GM23338 (cell line): ENCODE measurements around the gene OR7A10. TPM values are rescaled to one million over a fixed set of nuclear protein-coding genes. Genes with fewer than 3 reads are reported as not detected.

Experiments
- ATAC-seq: fragments of 200-7000 bp; cut with Tn5 transposase; 3 replicates; pipeline ENCODE4 v1.9.1; 2020
- DNase-seq: peaks from one replicate; pipeline ENCODE4 v3.0.0-alpha.2; 2015; ENCODE audit warnings: low spot score
- H2AFZ ChIP-seq: fragments of 200-600 bp; sonication (generic); 2 replicates; pipeline ENCODE4 v1.8.0; 2016; ENCODE audit warnings: antibody characterized with exemption, mild to moderate bottlenecking, moderate library complexity
- H3F3A ChIP-seq: fragments of 200-600 bp; sonication (generic); replicated peaks from 2 replicates; pipeline ENCODE4 v1.8.0; 2017; ENCODE audit warnings: antibody characterized with exemption, mixed run types, low read depth
- H3K27ac ChIP-seq: fragments of 200-600 bp; sonication (generic); 2 replicates; pipeline ENCODE4 v1.6.1; 2016; ENCODE audit warnings: low read depth
- H3K27me3 ChIP-seq: fragments of 200-600 bp; sonication (generic); 2 replicates; pipeline ENCODE4 v1.8.0; 2016; ENCODE audit warnings: mild to moderate bottlenecking, mixed run types, moderate library complexity; ENCODE audit not compliant: insufficient read depth
- H3K36me3 ChIP-seq: fragments of 200-600 bp; sonication (generic); 2 replicates; pipeline ENCODE4 v1.8.0; 2016; ENCODE audit warnings: mild to moderate bottlenecking; ENCODE audit not compliant: insufficient read depth
- H3K4me1 ChIP-seq: fragments of 200-600 bp; sonication (generic); 2 replicates; pipeline ENCODE4 v1.8.0; 2016; ENCODE audit warnings: mild to moderate bottlenecking, moderate library complexity; ENCODE audit not compliant: insufficient read depth
- H3K4me2 ChIP-seq: fragments of 200-600 bp; sonication (generic); 2 replicates; pipeline ENCODE4 v1.7.1; 2017; ENCODE audit warnings: mixed run types
- H3K4me3 ChIP-seq: fragments of 200-600 bp; sonication (generic); 2 replicates; pipeline ENCODE4 v1.6.1; 2016; ENCODE audit warnings: mixed run types
- H3K79me2 ChIP-seq: fragments of 200-600 bp; sonication (generic); replicated peaks from 2 replicates; pipeline ENCODE4 v1.8.0; 2017; ENCODE audit warnings: mild to moderate bottlenecking; ENCODE audit not compliant: insufficient read depth
- H3K9me2 ChIP-seq: fragments of 200-600 bp; sonication (generic); 2 replicates; pipeline ENCODE4 v1.8.0; 2017; ENCODE audit not compliant: insufficient read depth
- H4K20me1 ChIP-seq: fragments of 200-600 bp; sonication (generic); replicated peaks from 2 replicates; pipeline ENCODE4 v1.8.0; 2017; ENCODE audit warnings: mild to moderate bottlenecking; ENCODE audit not compliant: insufficient read depth
- H3K27ac Mint-ChIP-seq: 2 replicates; pipeline ENCODE4 v1.8.0; 2020; ENCODE audit warnings: inconsistent platforms, mild to moderate bottlenecking, moderate library complexity, mixed read lengths
- H3K27me3 Mint-ChIP-seq: 3 replicates; pipeline ENCODE4 v1.8.0; 2022; ENCODE audit warnings: low read depth, mild to moderate bottlenecking, moderate library complexity, mixed read lengths, inconsistent platforms; ENCODE audit not compliant: insufficient read depth, poor library complexity
- H3K36me3 Mint-ChIP-seq: 3 replicates; pipeline ENCODE4 v1.8.0; 2021; ENCODE audit warnings: low read depth, mild to moderate bottlenecking, inconsistent platforms, moderate library complexity, mixed read lengths
- H3K4me1 Mint-ChIP-seq: 3 replicates; pipeline ENCODE4 v1.8.0; 2020; ENCODE audit warnings: mild to moderate bottlenecking, inconsistent platforms, mixed read lengths
- H3K4me3 Mint-ChIP-seq: 3 replicates; pipeline ENCODE4 v1.8.0; 2021; ENCODE audit warnings: moderate library complexity, mild to moderate bottlenecking, inconsistent platforms, mixed read lengths
- H3K9me3 Mint-ChIP-seq: 3 replicates; pipeline ENCODE4 v1.8.0; 2020; ENCODE audit warnings: moderate library complexity, mild to moderate bottlenecking, inconsistent platforms, mixed read lengths
- CTCF ChIP-seq, 2 experiments: fragments of 200-600 bp in 1 of 2; sonication (generic) in 1 of 2; conservative IDR thresholded peaks; 2 replicates each; pipeline versions ENCODE4 v1.5.1 to v1.6.1; 2016 to 2017; ENCODE audit warnings: antibody characterized with exemption in 2 of 2, low read depth in 2 of 2, mild to moderate bottlenecking in 2 of 2, moderate library complexity in 1 of 2
- EZH2 ChIP-seq: fragments of 200-600 bp; sonication (generic); IDR thresholded peaks from one replicate; pipeline ENCODE4 v1.8.0; 2017; ENCODE audit warnings: antibody characterized with exemption, mild to moderate bottlenecking, low read depth; ENCODE audit not compliant: unreplicated experiment
- EZH2phosphoT487 ChIP-seq: fragments of 200-600 bp; sonication (generic); IDR thresholded peaks from one replicate; pipeline ENCODE4 v1.8.1; 2018; ENCODE audit warnings: antibody characterized with exemption; ENCODE audit not compliant: unreplicated experiment
- JUNB ChIP-seq: IDR thresholded peaks from one replicate; pipeline ENCODE4 v1.6.1; 2016; ENCODE audit warnings: antibody characterized with exemption; ENCODE audit not compliant: unreplicated experiment
- POLR2AphosphoS5 ChIP-seq: IDR thresholded peaks from 2 replicates; pipeline ENCODE4 v1.6.1; 2016; ENCODE audit warnings: antibody characterized with exemption, low read depth
- ZNF114 ChIP-seq: fragments of 250-450 bp; sonication (Bioruptor Pico); IDR thresholded peaks from 2 replicates; pipeline ENCODE4 v1.5.0; 2020; ENCODE audit warnings: mild to moderate bottlenecking, moderate library complexity
- ZNF331 ChIP-seq: fragments of 250-450 bp; sonication (Bioruptor Pico); IDR thresholded peaks from 2 replicates; pipeline ENCODE4 v1.5.0; 2020; ENCODE audit warnings: low read depth, mild to moderate bottlenecking, moderate library complexity
- ZNF462 ChIP-seq: fragments of 250-450 bp; sonication (Bioruptor Pico); IDR thresholded peaks from 2 replicates; pipeline ENCODE4 v1.5.0; 2020; ENCODE audit warnings: mild to moderate bottlenecking, moderate library complexity
- polyA plus RNA-seq: library from polyadenylated mRNA; unstranded; fragments of >200 nt; fragmentation: Nextera tagmentation; extraction: Ambion mirVana; gene quantifications from 2 replicates; pipeline ENCODE4 v1.2.1, GENCODE V29; 2016
- total RNA-seq: library from RNA; depleted of rRNA; stranded (reverse); fragments of >200 nt; shearing (Covaris generic); gene quantifications from 2 replicates; pipeline ENCODE4 v1.2.3, GENCODE V29; 2014

Gene OR7A10
- total and polyA plus RNA-seq, 2 experiments from 2014 or later: not detected

GRCh38 chr19:14817052-14817451 lies 31.7 kb downstream of the OR7A10 start:
- H3K27me3 ChIP-seq: no peaks in the 10 kb centered on the region
- DNase-seq (no peak), ATAC-seq (no peak)
- no peaks in the 10 kb centered on the region for H3K79me2 ChIP-seq
- Mint-ChIP-seq H3K4me3 (no peak overlapping the region), H3K27ac (no peak overlapping the region), H3K27me3 (no peaks in the 10 kb centered on the region), H3K36me3 (0 out of 3 replicates have a peak, but pooled peaks cover 6% of the 10 kb centered on the region), H3K4me1 (no peaks in the 10 kb centered on the region), H3K9me3 (peaks cover 85% of the 10 kb centered on the region)
- H4K20me1 ChIP-seq: no peaks in the 10 kb centered on the region
- H3F3A ChIP-seq: no peaks in the 10 kb centered on the region
- H3K4me2 ChIP-seq: no peak overlapping the region
- peaks cover 6% of the 10 kb centered on the region; the same call in 1 of the 2 replicates for H3K9me2 ChIP-seq
- no peaks in the 10 kb centered on the region for H3K36me3 ChIP-seq
- no peak overlapping the region for H3K27ac ChIP-seq
- no peak overlapping the region for H2AFZ ChIP-seq
- no peak overlapping the region for H3K4me3 ChIP-seq
- TF ChIP-seq POLR2AphosphoS5 (no peak), ZNF114 (CRISPR knock-in tag) (no peak), EZH2 (no peak)
- H3K4me1 ChIP-seq: no peaks in the 10 kb centered on the region

- Histone ChIP-seq H3K27ac (no peak overlapping the region), H3K79me2 (no peaks in the 10 kb centered on the region), H3K4me3 (no peak overlapping the region), H3K9me2 (peaks cover 6% of the 10 kb centered on the region; the same call in 1 of the 2 replicates), H3K36me3 (no peaks in the 10 kb centered on the region), H3K4me1 (no peaks in the 10 kb centered on the region), H3F3A (no peaks in the 10 kb centered on the region), H4K20me1 (no peaks in the 10 kb centered on the region), H2AFZ (no peak overlapping the region), H3K27me3 (no peaks in the 10 kb centered on the region), H3K4me2 (no peak overlapping the region)
- no peak for ATAC-seq
- peaks cover 79% of the 10 kb centered on the region for H3K9me3 Mint-ChIP-seq
- H3K27me3 Mint-ChIP-seq: no peaks in the 10 kb centered on the region
- H3K27ac Mint-ChIP-seq: no peak overlapping the region
- DNase-seq: no peak
- no peaks in the 10 kb centered on the region for H3K4me1 Mint-ChIP-seq
- TF ChIP-seq ZNF331: no peak
- TF ChIP-seq CTCF (conservative IDR thresholded peaks at IDR 0.05; ENCODE audit: low read depth in 2 of 2): no peak
- no peak for TF ChIP-seq POLR2AphosphoS5
- TF ChIP-seq JUNB: no peak
- TF ChIP-seq ZNF462 (CRISPR knock-in tag): no peak
- TF ChIP-seq ZNF114 (CRISPR knock-in tag): no peak
- TF ChIP-seq EZH2phosphoT487: no peak
- no peak overlapping the region for H3K4me3 Mint-ChIP-seq
- H3K36me3 Mint-ChIP-seq: 0 out of 3 replicates have a peak, but pooled peaks cover 6% of the 10 kb centered on the region
Measured at GRCh38 chr19:14814982-14815652, 33.6 kb downstream of the OR7A10 start.
